OCI-LY7 (cell line): ENCODE measurements around the gene CORIN. TPM values are rescaled to one million over a fixed set of nuclear protein-coding genes. Genes with fewer than 3 reads are reported as not detected.

Source experiments
- BruUV-seq: library from RNA; stranded (reverse); fragments of 400-500 nt; replicated peaks from 2 replicates; lab custom pipeline; 2021; lab: Mats Ljungman, UMichigan
- CTCF ChIA-PET: fragments of 300-600 bp; sonication (Branson Sonifier 250); formaldehyde crosslinking; loops from one replicate; lab custom pipeline; 2022; ENCODE audit warnings: antibody characterized with exemption; ENCODE audit not compliant: unreplicated experiment; lab: Charles Lee
- POLR2A ChIA-PET: fragments of 300-600 bp; sonication (Branson Sonifier 250); formaldehyde crosslinking; loops from one replicate; lab custom pipeline; 2022; ENCODE audit warnings: antibody characterized with exemption; lab: Charles Lee
- DNase-seq: peaks from one replicate; pipeline ENCODE4 v3.0.0-alpha.2; 2015; ENCODE audit warnings: low spot score
- H2AFZ ChIP-seq: fragments of 200-600 bp; sonication (generic), shearing (Covaris generic); 2 replicates; pipeline ENCODE4 v1.6.1; 2014; ENCODE audit warnings: mild to moderate bottlenecking, antibody characterized with exemption, low read length, moderate library complexity
- H3K27ac ChIP-seq: fragments of 200-600 bp; sonication (generic); 2 replicates; pipeline ENCODE4 v1.5.1; 2014; ENCODE audit warnings: mixed run types, low read depth, mild to moderate bottlenecking, moderate library complexity, low read length, inconsistent platforms; ENCODE audit not compliant: poor library complexity, severe bottlenecking
- H3K36me3 ChIP-seq: fragments of 200-600 bp; sonication (generic); 2 replicates; pipeline ENCODE4 v1.6.1; 2014; ENCODE audit warnings: mild to moderate bottlenecking, antibody characterized with exemption, low read length, moderate library complexity, mixed read lengths; ENCODE audit not compliant: insufficient read depth
- H3K4me1 ChIP-seq: fragments of 200-600 bp; sonication (generic); 2 replicates; pipeline ENCODE4 v1.5.1; 2014; ENCODE audit warnings: mild to moderate bottlenecking, low read length; ENCODE audit not compliant: insufficient read depth, poor library complexity, severe bottlenecking
- H3K4me2 ChIP-seq: fragments of 200-600 bp; sonication (generic); 2 replicates; pipeline ENCODE4 v1.6.1; 2014; ENCODE audit warnings: mild to moderate bottlenecking, low read length
- H3K4me3 ChIP-seq: fragments of 200-600 bp; sonication (generic); 2 replicates; pipeline ENCODE4 v1.5.1; 2014; ENCODE audit warnings: mild to moderate bottlenecking, low read depth, low read length; ENCODE audit not compliant: poor library complexity, severe bottlenecking
- H3K79me2 ChIP-seq: fragments of 200-600 bp; sonication (generic); 2 replicates; pipeline ENCODE4 v1.6.1; 2016; ENCODE audit warnings: low read depth, mild to moderate bottlenecking, low read length, moderate library complexity, mixed read lengths; ENCODE audit not compliant: insufficient read depth
- H3K9me2 ChIP-seq: fragments of 200-600 bp; sonication (generic); 2 replicates; pipeline ENCODE4 v1.6.1; 2016; ENCODE audit warnings: mild to moderate bottlenecking, low read length, mixed read lengths; ENCODE audit not compliant: insufficient read depth
- H3K9me3 ChIP-seq: fragments of 200-600 bp; sonication (generic); 2 replicates; pipeline ENCODE4 v1.6.1; 2014; ENCODE audit warnings: mild to moderate bottlenecking, mixed run types, low read length, mixed read lengths
- H4K20me1 ChIP-seq: fragments of 200-600 bp; sonication (generic); 2 replicates; pipeline ENCODE4 v1.6.1; 2014; ENCODE audit warnings: mild to moderate bottlenecking, antibody characterized with exemption, low read length, moderate library complexity, mixed read lengths; ENCODE audit not compliant: insufficient read depth
- CTCF ChIP-seq: fragments of 200-600 bp; sonication (generic); conservative IDR thresholded peaks from 2 replicates; pipeline ENCODE4 v1.5.1; 2014; ENCODE audit warnings: mild to moderate bottlenecking, antibody characterized with exemption, low read length, moderate library complexity, mixed read lengths
- EZH2phosphoT487 ChIP-seq: fragments of 200-600 bp; sonication (generic); IDR thresholded peaks from 2 replicates; pipeline ENCODE4 v1.6.1; 2018; ENCODE audit warnings: low read depth, borderline replicate concordance, mild to moderate bottlenecking, mixed run types, antibody characterized with exemption, low read length, moderate library complexity, mixed read lengths
- intact Hi-C: fragments of 100-400 bp; cut with micrococcal nuclease; formaldehyde crosslinking; loops from one replicate; pipeline ENCODE4 v1.10.0; 2022; ENCODE audit not compliant: unreplicated experiment
- total RNA-seq, 2 experiments: library from RNA; depleted of rRNA in 1 of 2; stranded (reverse); fragments of >200 nt in 1 of 2; shearing (Covaris generic) in 1 of 2; gene quantifications; 2 replicates each; pipeline ENCODE4 v1.2.3, GENCODE V29; 2014 to 2022

The CORIN gene
- total RNA-seq, 2 experiments from 2014 or later, result 0.40 TPM; not detected in 1

GRCh38 chr4:47858006-47858405 is 20.1 kb upstream of the CORIN start:
- ChIA-PET CTCF (no interaction called here), POLR2A (no interaction called here)
- Histone ChIP-seq H4K20me1 (no peaks in the 10 kb centered on the region), H3K27ac (no peak overlapping the region), H3K79me2 (no peaks in the 10 kb centered on the region), H3K4me2 (no peak overlapping the region), H3K4me3 (no peak overlapping the region), H3K9me3 (no peaks in the 10 kb centered on the region), H3K4me1 (no peaks in the 10 kb centered on the region), H3K36me3 (peaks cover 34% of the 10 kb centered on the region; the same call in 1 of the 2 replicates), H3K9me2 (no peaks in the 10 kb centered on the region), H2AFZ (no peak overlapping the region)
- intact Hi-C loops, result no loop called here
- BruUV-seq, result no TSS peak
- no peak for TF ChIP-seq EZH2phosphoT487
- no peak for TF ChIP-seq CTCF
- no peak for DNase-seq

- TF ChIP-seq EZH2phosphoT487 (no peak), CTCF (no peak)
- Histone ChIP-seq H3K4me2 (no peak overlapping the region), H3K9me3 (no peaks in the 10 kb centered on the region), H3K4me3 (no peak overlapping the region), H3K27ac (no peak overlapping the region), H2AFZ (no peak overlapping the region), H3K4me1 (no peaks in the 10 kb centered on the region), H3K9me2 (no peaks in the 10 kb centered on the region), H4K20me1 (no peaks in the 10 kb centered on the region), H3K36me3 (peaks cover 34% of the 10 kb centered on the region; the same call in 1 of the 2 replicates), H3K79me2 (no peaks in the 10 kb centered on the region)
- intact Hi-C loops, result no loop called here
- CTCF ChIA-PET, result no interaction called here
- no TSS peak for BruUV-seq
- DNase-seq, result no peak
- POLR2A ChIA-PET, result interaction anchor here (0.8 to 1.5 kb wide), 2 partner anchors 9 to 15 kb away, joined by 3 read pairs; no protein-coding TSS in a partner anchor
These were observed 18.8 kb upstream of the CORIN start for GRCh38 chr4:47856713-47857112.

- no peaks in the 10 kb centered on the region for H3K4me1 ChIP-seq
- POLR2A ChIA-PET, result interaction anchor here (0.5 to 0.6 kb wide), 2 partner anchors 13 to 59 kb away, joined by 3 read pairs; partner anchors contain the start of gene NFXL1
- no peak for DNase-seq
- CTCF ChIA-PET, result interaction anchor here (1.1 kb wide), 1 partner anchor 50 kb away, joined by 3 read pairs; no protein-coding TSS in a partner anchor
- peaks cover 38% of the 10 kb centered on the region for H3K36me3 ChIP-seq
- H3K9me3 ChIP-seq, result no peaks in the 10 kb centered on the region
- no peak for TF ChIP-seq EZH2phosphoT487
- no peak for TF ChIP-seq CTCF
- no peak overlapping the region for H3K4me2 ChIP-seq
- no TSS peak for BruUV-seq
- no peaks in the 10 kb centered on the region for H3K79me2 ChIP-seq
- no peak overlapping the region for H3K27ac ChIP-seq
- no peaks in the 10 kb centered on the region for H4K20me1 ChIP-seq
- intact Hi-C loops, result no loop called here
- no peak overlapping the region for H2AFZ ChIP-seq
- H3K9me2 ChIP-seq, result no peaks in the 10 kb centered on the region
- no peak overlapping the region for H3K4me3 ChIP-seq
These were observed 17.5 kb upstream of the CORIN start for GRCh38 chr4:47855350-47855749.
